IMR-90 (cell line): ENCODE measurements around the gene CNNM3. TPM values are rescaled to one million over a fixed set of nuclear protein-coding genes. Genes with fewer than 3 reads are reported as not detected.

Experiments
- ATAC-seq: fragments of 200-7000 bp; cut with Tn5 transposase; 2 replicates; pipeline ENCODE4 v1.9.1; 2020; ENCODE audit warnings: low read depth, mild to moderate bottlenecking, moderate library complexity
- BruUV-seq: library from RNA; stranded (reverse); fragments of 400-500 nt; replicated peaks from 2 replicates; lab custom pipeline; 2021; lab: Mats Ljungman, UMichigan
- CTCF ChIA-PET: fragments of 300-600 bp; formaldehyde crosslinking; extraction: SDS; loops from one replicate; lab custom pipeline; 2021; ENCODE audit warnings: antibody characterized with exemption; lab: Yijun Ruan, JAX
- POLR2A ChIA-PET: fragments of 300-600 bp; sonication (Branson Sonifier 250); formaldehyde crosslinking; loops from one replicate; lab custom pipeline; 2022; ENCODE audit warnings: antibody characterized with exemption; ENCODE audit not compliant: unreplicated experiment; lab: Charles Lee
- DNase-seq: peaks from one replicate; pipeline ENCODE4 v3.0.0; 2013
- H2AFZ ChIP-seq: replicated peaks from 2 replicates; pipeline ENCODE3; 2013; ENCODE audit warnings: low read length, mild to moderate bottlenecking; ENCODE audit not compliant: poor library complexity
- H2AK5ac ChIP-seq: 2 replicates; pipeline ENCODE4 v1.6.1; 2013; ENCODE audit warnings: low read depth, low read length, inconsistent platforms
- H2AK9ac ChIP-seq: replicated peaks from 2 replicates; pipeline ENCODE3; 2013; ENCODE audit warnings: mild to moderate bottlenecking, low read depth, low read length, moderate library complexity; ENCODE audit not compliant: poor library complexity
- H2BK120ac ChIP-seq: 2 replicates; pipeline ENCODE4 v1.6.1; 2013; ENCODE audit warnings: low read depth, low read length, inconsistent platforms
- H2BK15ac ChIP-seq: 3 replicates; pipeline ENCODE4 v1.6.1; 2013; ENCODE audit warnings: low read depth, low read length, inconsistent platforms
- H2BK20ac ChIP-seq: 2 replicates; pipeline ENCODE4 v1.6.1; 2013; ENCODE audit warnings: low read depth, mild to moderate bottlenecking, inconsistent platforms, low read length, moderate library complexity
- H2BK5ac ChIP-seq: 2 replicates; pipeline ENCODE4 v1.6.1; 2013; ENCODE audit warnings: mild to moderate bottlenecking, low read depth, low read length, inconsistent platforms; ENCODE audit not compliant: poor library complexity, severe bottlenecking
- H3K14ac ChIP-seq: replicated peaks from 2 replicates; pipeline ENCODE4 v1.6.1; 2013; ENCODE audit warnings: low read depth, low read length, inconsistent platforms
- H3K18ac ChIP-seq: 2 replicates; pipeline ENCODE4 v1.6.1; 2013; ENCODE audit warnings: low read depth, low read length, control low read depth
- H3K23ac ChIP-seq: 2 replicates; pipeline ENCODE4 v1.6.1; 2013; ENCODE audit warnings: low read depth, low read length, inconsistent platforms
- H3K27ac ChIP-seq: 2 replicates; pipeline ENCODE4 v1.5.1; 2013; ENCODE audit warnings: mild to moderate bottlenecking, control low read depth, low read length; ENCODE audit not compliant: insufficient read depth
- H3K27me3 ChIP-seq: 2 replicates; pipeline ENCODE4 v1.6.1; 2013; ENCODE audit warnings: low read length; ENCODE audit not compliant: control insufficient read depth, insufficient read depth
- H3K36me3 ChIP-seq: 2 replicates; pipeline ENCODE4 v1.6.1; 2013; ENCODE audit warnings: low read length, mixed read lengths; ENCODE audit not compliant: control insufficient read depth, insufficient read depth
- H3K4ac ChIP-seq: 2 replicates; pipeline ENCODE4 v1.6.1; 2013; ENCODE audit warnings: low read depth, low read length, inconsistent platforms
- H3K4me1 ChIP-seq: 2 replicates; pipeline ENCODE4 v1.6.1; 2013; ENCODE audit warnings: low read length, mixed read lengths; ENCODE audit not compliant: control insufficient read depth, insufficient read depth
- H3K4me2 ChIP-seq: 2 replicates; pipeline ENCODE4 v1.6.1; 2013; ENCODE audit warnings: low read depth, mild to moderate bottlenecking, control low read depth, low read length, moderate library complexity
- H3K4me3 ChIP-seq: 2 replicates; pipeline ENCODE4 v1.5.1; 2013; ENCODE audit warnings: low read depth, mild to moderate bottlenecking, control low read depth, low read length, moderate library complexity; ENCODE audit not compliant: insufficient read depth
- H3K56ac ChIP-seq: 2 replicates; pipeline ENCODE4 v1.6.1; 2013; ENCODE audit warnings: low read length, inconsistent platforms; ENCODE audit not compliant: insufficient read depth; ENCODE audit errors: extremely low read depth
- H3K79me1 ChIP-seq, 2 experiments: 2 replicates each; pipeline ENCODE4 v1.6.1; 2013; ENCODE audit warnings: low read length in 2 of 2, inconsistent platforms in 1 of 2, low read depth in 1 of 2
- H3K9ac ChIP-seq: 2 replicates; pipeline ENCODE4 v1.6.1; 2013; ENCODE audit warnings: low read depth, low read length, control low read depth
- H3K9me1 ChIP-seq: 2 replicates; pipeline ENCODE4 v1.6.1; 2013; ENCODE audit warnings: low read length, inconsistent platforms; ENCODE audit not compliant: insufficient read depth
- H3K9me3 ChIP-seq: 2 replicates; pipeline ENCODE4 v1.6.1; 2013; ENCODE audit warnings: low read length; ENCODE audit not compliant: control insufficient read depth, insufficient read depth
- H4K20me1 ChIP-seq: 2 replicates; pipeline ENCODE4 v1.6.1; 2013; ENCODE audit warnings: low read length, inconsistent platforms; ENCODE audit not compliant: insufficient read depth
- H4K5ac ChIP-seq: 2 replicates; pipeline ENCODE4 v1.6.1; 2013; ENCODE audit warnings: mild to moderate bottlenecking, low read depth, low read length, control low read depth
- H4K8ac ChIP-seq, 2 experiments: 2 replicates each; pipeline ENCODE4 v1.6.1; 2013; ENCODE audit warnings: low read depth in 2 of 2, low read length in 2 of 2, control low read depth in 1 of 2, inconsistent platforms in 1 of 2
- H4K91ac ChIP-seq: 2 replicates; pipeline ENCODE4 v1.6.1; 2013; ENCODE audit warnings: low read depth, low read length, inconsistent platforms; ENCODE audit not compliant: insufficient read depth
- BHLHE40 ChIP-seq: fragments of 150-350 bp; IDR thresholded peaks from 2 replicates; pipeline ENCODE4 v1.6.1; 2016; ENCODE audit warnings: mild to moderate bottlenecking, low read depth, low read length
- CEBPB ChIP-seq: IDR thresholded peaks from 2 replicates; pipeline ENCODE4 v1.6.1; 2012; ENCODE audit warnings: low read depth, low read length, improper control_type of control experiment
- ELK1 ChIP-seq: fragments of 150-350 bp; IDR thresholded peaks from 2 replicates; pipeline ENCODE4 v1.6.1; 2016; ENCODE audit warnings: low read depth, mild to moderate bottlenecking, low read length, moderate library complexity, borderline replicate concordance
- FOS ChIP-seq: fragments of 150-350 bp; IDR thresholded peaks from 2 replicates; pipeline ENCODE4 v1.6.1; 2016; ENCODE audit warnings: low read depth, low read length
- MAFK ChIP-seq: IDR thresholded peaks from 2 replicates; pipeline ENCODE4 v1.6.1; 2012; ENCODE audit warnings: low read depth, low read length, improper control_type of control experiment
- MAZ ChIP-seq: IDR thresholded peaks from 2 replicates; pipeline ENCODE4 v1.6.1; 2012; ENCODE audit warnings: low read depth, mild to moderate bottlenecking, low read length, improper control_type of control experiment, moderate library complexity, borderline replicate concordance
- MXI1 ChIP-seq: IDR thresholded peaks from 2 replicates; pipeline ENCODE4 v1.6.1; 2012; ENCODE audit warnings: low read depth, mild to moderate bottlenecking, low read length, moderate library complexity, borderline replicate concordance
- NFE2L2 ChIP-seq: fragments of 150-350 bp; IDR thresholded peaks from 2 replicates; pipeline ENCODE4 v1.6.1; 2016; ENCODE audit warnings: low read depth, mild to moderate bottlenecking, low read length
- POLR2A ChIP-seq: IDR thresholded peaks from 2 replicates; pipeline ENCODE4 v1.6.1; 2012; ENCODE audit warnings: mild to moderate bottlenecking, low read depth, low read length
- RAD21 ChIP-seq: IDR thresholded peaks from 2 replicates; pipeline ENCODE4 v1.6.1; 2012; ENCODE audit warnings: low read length, improper control_type of control experiment
- RCOR1 ChIP-seq: IDR thresholded peaks from 2 replicates; pipeline ENCODE4 v1.6.1; 2012; ENCODE audit warnings: mild to moderate bottlenecking, low read length, improper control_type of control experiment; ENCODE audit not compliant: insufficient replicate concordance
- SMC3 ChIP-seq: fragments of 150-350 bp; IDR thresholded peaks from 2 replicates; pipeline ENCODE4 v1.6.1; 2016; ENCODE audit warnings: low read depth, mild to moderate bottlenecking, antibody characterized with exemption, low read length, moderate library complexity
- USF2 ChIP-seq: fragments of 150-350 bp; IDR thresholded peaks from 2 replicates; pipeline ENCODE4 v1.6.1; 2017; ENCODE audit warnings: mild to moderate bottlenecking, antibody characterized with exemption, low read length, low read depth
- WGBS, 2 experiments: methylation state at CpG; one replicate each; pipeline versions ENCODE4 v1.1.5 to v1.1.7; 2013; ENCODE audit warnings: missing lambda C conversion rate in 2 of 2; ENCODE audit not compliant: insufficient read length in 1 of 2; ENCODE audit errors: extremely low coverage in 2 of 2; 5-methylcytosine and 5-hydroxymethylcytosine counted together
- dilution Hi-C: fragments of 300-500 bp; cut with HindIII; formaldehyde crosslinking; loops from one replicate; pipeline ENCODE4 v1.14.3; 2018; ENCODE audit warnings: low sequenced_read_pairs; ENCODE audit not compliant: unreplicated experiment
- in situ Hi-C: fragments of 300-500 bp; cut with MboI; formaldehyde crosslinking; loops from 3 replicates; pipeline ENCODE4 v1.14.3; 2019; ENCODE audit warnings: low sequenced_read_pairs, inconsistent platforms, mixed read lengths
- intact Hi-C: fragments of 100-400 bp; cut with micrococcal nuclease; formaldehyde crosslinking; loops from 2 replicates; pipeline ENCODE4 v1.10.0; 2022
- polyA plus RNA-seq, 3 experiments: library from polyadenylated mRNA; depleted of rRNA; stranded (reverse); fragments of >200 nt; gene quantifications; 2 replicates each; pipeline ENCODE4 v1.2.3, GENCODE V29; 2012; ENCODE audit warnings: low replicate concordance in 1 of 3
- total RNA-seq: library from RNA; depleted of rRNA; stranded (reverse); fragments of >200 nt; gene quantifications from 2 replicates; pipeline ENCODE4 v1.2.3, GENCODE V29; 2012

The CNNM3 gene
- total and polyA plus RNA-seq, 2 of the 4 experiments (the other 2 are of a cell fraction): 2.3 to 6.1 TPM

GRCh38 chr2:96806468-96807126 lies 9.5 kb upstream of the CNNM3 start:
- ChIA-PET CTCF (interaction anchor here (0.7 kb wide), 1 partner anchor 169 kb away, joined by 3 read pairs; no protein-coding TSS in a partner anchor), POLR2A (no interaction called here)
- Histone ChIP-seq H3K36me3 (peaks cover 1% of the 10 kb centered on the region; the same call in 1 of the 2 replicates), H3K4ac (no peak overlapping the region), H3K79me1 (no peaks in the 10 kb centered on the region), H2AK5ac (no peak overlapping the region), H3K27ac (no peak overlapping the region), H3K23ac (no peak overlapping the region), H4K5ac (no peak overlapping the region), H2AK9ac (no peak overlapping the region), H3K4me1 (peaks cover 2% of the 10 kb centered on the region; the same call in 1 of the 2 replicates), H3K27me3 (no peaks in the 10 kb centered on the region), H4K91ac (no peak overlapping the region), H3K4me3 (no peak overlapping the region), H4K8ac (no peak overlapping the region), H2AFZ (no peak overlapping the region), H2BK15ac (no peak overlapping the region), H3K4me2 (no peak overlapping the region), H2BK120ac (no peak overlapping the region), H4K20me1 (no peaks in the 10 kb centered on the region), H3K56ac (no peak overlapping the region), H2BK5ac (no peak overlapping the region), H3K9ac (no peak overlapping the region), H3K9me1 (peaks cover 4% of the 10 kb centered on the region; the same call in 1 of the 2 replicates), H3K9me3 (no peaks in the 10 kb centered on the region), H3K18ac (no peak overlapping the region), H2BK20ac (no peak overlapping the region), H3K14ac (no peak overlapping the region)
- no peak for ATAC-seq
- in situ Hi-C loops: no loop called here
- BruUV-seq: no TSS peak
- peak; percentile 43 for DNase-seq
- TF ChIP-seq MXI1 (no peak), CEBPB (no peak), NFE2L2 (no peak), RCOR1 (no peak), MAFK (no peak), ELK1 (no peak), MAZ (no peak), FOS (no peak), SMC3 (no peak), BHLHE40 (no peak), RAD21 (no peak), USF2 (no peak), POLR2A (no peak)
- 100% methylated on average over 2 of the region's 23 CpGs; no CpG with 5 or more reads in 1 of the 2 experiments for WGBS, 2 experiments
- dilution Hi-C loops: no loop called here
- intact Hi-C loops: no loop called here
